ENCODE measurements around the gene NRXN3. TPM values are rescaled to one million over a fixed set of nuclear protein-coding genes. Genes with fewer than 3 reads are reported as not detected.

NRXN3 gene
- total and polyA plus RNA-seq, 2 experiments from 2014 or later: 0.69 to 1.5 TPM

DNA sequence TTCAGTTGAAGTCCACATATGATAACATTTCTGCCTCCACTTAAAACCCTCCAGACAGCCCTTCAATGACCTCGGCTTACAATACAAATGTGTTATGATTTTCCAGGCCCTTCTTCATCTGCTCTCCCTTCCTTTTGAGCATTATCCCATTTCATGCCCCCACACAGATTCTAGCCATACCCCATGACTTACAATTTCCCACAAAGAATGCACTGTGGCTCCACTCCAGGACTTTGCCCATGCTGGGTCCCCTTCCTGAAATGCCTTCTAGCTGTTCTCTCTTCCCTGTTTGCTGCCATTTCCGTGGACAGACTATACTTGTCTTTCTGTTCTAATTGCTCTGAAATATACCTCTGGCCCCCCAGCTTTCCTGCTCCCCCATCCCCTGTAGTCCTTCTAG is 1078.0 kb downstream of the NRXN3 start:
- DNase-seq (ENCODE audit: low read depth in 1 of 2, low spot score in 1 of 2): no peak
- H3K27ac ChIP-seq: no peak overlapping the region
- H3K4me3 ChIP-seq: no peak overlapping the region
- TF ChIP-seq CTCF (IDR thresholded peaks at IDR 0.05; ENCODE audit: low read depth, low read length): no peak
- H3K27me3 ChIP-seq: no peaks in the 10 kb centered on the region
- H3K36me3 ChIP-seq: no peaks in the 10 kb centered on the region
- no peaks in the 10 kb centered on the region for H3K9me3 ChIP-seq (ENCODE audit: low read depth)
- H3K4me1 ChIP-seq (ENCODE audit: low read depth): no peaks in the 10 kb centered on the region

DNA sequence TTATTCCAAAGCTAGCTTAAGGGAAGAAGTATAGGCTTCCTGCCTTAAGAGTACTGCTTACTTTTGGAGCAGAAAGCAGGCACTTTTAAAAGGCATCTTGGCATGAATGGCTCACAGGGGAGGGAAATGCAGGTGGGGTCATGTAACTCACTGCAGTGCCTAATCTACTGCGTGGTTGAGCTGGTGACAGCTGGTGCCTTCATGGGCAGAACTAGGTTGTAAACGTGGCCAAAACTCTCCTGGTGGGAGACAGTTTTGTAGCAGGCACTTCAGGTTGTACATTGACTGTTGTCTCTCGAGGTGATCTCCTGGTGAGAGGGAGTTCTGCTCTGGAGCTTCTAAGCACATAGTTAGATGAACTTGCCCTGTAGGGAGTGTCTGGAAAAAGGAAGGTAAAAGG is 1078.6 kb downstream of the NRXN3 start:
- no peaks in the 10 kb centered on the region for H3K27me3 ChIP-seq
- no peaks in the 10 kb centered on the region for H3K4me1 ChIP-seq (ENCODE audit: low read depth)
- H3K9me3 ChIP-seq (ENCODE audit: low read depth): no peaks in the 10 kb centered on the region
- no peak overlapping the region for H3K4me3 ChIP-seq
- DNase-seq (ENCODE audit: low read depth in 1 of 2, low spot score in 1 of 2): no peak
- H3K27ac ChIP-seq: no peak overlapping the region
- TF ChIP-seq CTCF (IDR thresholded peaks at IDR 0.05; ENCODE audit: low read depth, low read length): no peak
- no peaks in the 10 kb centered on the region for H3K36me3 ChIP-seq

DNA sequence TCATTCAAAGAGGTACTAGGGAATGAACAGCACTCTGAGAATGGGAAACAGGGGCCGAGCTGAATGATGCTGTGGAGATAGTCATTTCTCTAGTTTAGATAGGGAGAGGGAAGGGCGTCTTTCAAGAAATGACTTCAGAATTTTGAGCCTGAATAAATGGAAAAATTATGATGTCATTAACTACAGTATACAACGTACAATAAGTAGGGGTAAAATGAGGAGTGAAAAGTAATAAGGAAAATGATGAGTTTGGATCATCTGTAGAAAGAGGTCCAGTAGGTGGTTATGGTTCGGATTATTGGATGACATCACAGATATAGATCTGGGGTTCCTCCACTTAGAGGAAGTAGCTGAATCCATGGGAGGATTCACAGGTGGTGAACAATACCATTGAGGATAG is 1081.1 kb downstream of the NRXN3 start:
- no peaks in the 10 kb centered on the region for H3K27me3 ChIP-seq
- H3K4me1 ChIP-seq (ENCODE audit: low read depth): no peaks in the 10 kb centered on the region
- H3K4me3 ChIP-seq: no peak overlapping the region
- no peaks in the 10 kb centered on the region for H3K9me3 ChIP-seq (ENCODE audit: low read depth)
- no peak overlapping the region for H3K27ac ChIP-seq
- DNase-seq (ENCODE audit: low read depth in 1 of 2, low spot score in 1 of 2): no peak
- no peaks in the 10 kb centered on the region for H3K36me3 ChIP-seq
- TF ChIP-seq CTCF (IDR thresholded peaks at IDR 0.05; ENCODE audit: low read depth, low read length): no peak

DNA sequence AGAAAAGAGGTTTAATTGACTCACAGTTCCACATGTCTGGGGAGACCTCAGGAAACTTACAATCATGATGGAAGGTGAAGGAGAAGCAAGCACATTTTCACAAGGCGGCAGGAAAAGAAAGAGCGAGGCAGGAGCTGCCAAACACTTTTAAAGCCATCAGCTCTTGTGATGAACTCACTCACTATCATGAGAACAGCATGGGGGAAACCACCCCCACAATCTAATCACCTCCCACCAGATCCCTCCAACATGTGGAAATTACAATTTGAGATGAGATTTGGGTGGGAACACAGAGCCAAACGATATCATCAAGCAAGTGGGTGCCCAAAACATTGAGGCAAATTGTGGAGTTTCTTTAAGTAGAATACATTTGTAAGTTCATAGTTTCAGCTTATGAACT is 1083.4 kb downstream of the NRXN3 start:
- no peak for TF ChIP-seq CTCF (IDR thresholded peaks at IDR 0.05; ENCODE audit: low read depth, low read length)
- no peaks in the 10 kb centered on the region for H3K9me3 ChIP-seq (ENCODE audit: low read depth)
- DNase-seq (ENCODE audit: low read depth in 1 of 2, low spot score in 1 of 2): no peak

DNA sequence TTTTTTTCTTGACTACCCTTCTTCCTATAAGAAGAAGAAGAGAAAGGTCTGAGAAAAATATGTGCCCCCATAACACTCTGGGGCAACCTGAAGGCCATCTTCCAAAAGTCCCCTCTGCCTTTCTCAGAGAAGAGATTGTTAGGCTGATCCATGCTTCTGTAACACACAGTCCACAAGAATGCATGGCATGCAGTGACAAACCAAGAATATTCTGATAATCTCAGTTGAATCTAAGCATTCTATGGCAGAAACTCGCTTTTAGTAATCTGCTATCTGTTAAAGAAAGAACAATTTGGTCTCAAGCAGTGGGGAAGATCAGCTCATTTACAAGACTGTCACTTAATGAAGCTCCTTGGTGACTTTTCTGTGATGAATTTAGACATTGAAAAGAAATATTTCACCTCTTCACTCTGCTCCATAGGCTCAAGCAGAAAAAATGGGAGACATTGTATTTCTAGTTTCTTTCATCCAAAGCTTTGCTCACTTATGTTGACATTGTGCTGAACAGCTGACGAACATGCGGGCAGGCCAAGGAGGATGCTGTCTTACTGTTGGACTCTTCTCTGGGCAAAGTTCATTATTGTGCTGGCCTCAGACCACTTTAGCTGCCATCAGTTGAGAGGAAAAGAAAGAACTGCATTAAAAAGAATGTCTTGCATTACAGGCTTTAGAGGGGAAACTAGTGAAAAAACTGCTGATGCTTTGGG is 1084.0 kb downstream of the NRXN3 start:
- TF ChIP-seq CTCF (IDR thresholded peaks at IDR 0.05; ENCODE audit: low read depth, low read length): no peak
- H3K4me3 ChIP-seq: no peak overlapping the region
- no peaks in the 10 kb centered on the region for H3K36me3 ChIP-seq
- H3K27me3 ChIP-seq: no peaks in the 10 kb centered on the region
- no peaks in the 10 kb centered on the region for H3K4me1 ChIP-seq (ENCODE audit: low read depth)
- DNase-seq (ENCODE audit: low read depth in 1 of 2, low spot score in 1 of 2): peak in 1 of 2 donors; percentile 10
- H3K9me3 ChIP-seq (ENCODE audit: low read depth): no peaks in the 10 kb centered on the region
- H3K27ac ChIP-seq: no peak overlapping the region

More for the DNA sequence above, 1083.4 kb downstream of the NRXN3 start:
- no peaks in the 10 kb centered on the region for H3K4me1 ChIP-seq (ENCODE audit: low read depth)
- H3K27me3 ChIP-seq: no peaks in the 10 kb centered on the region
- H3K36me3 ChIP-seq: no peaks in the 10 kb centered on the region
- no peak overlapping the region for H3K27ac ChIP-seq
- H3K4me3 ChIP-seq: no peak overlapping the region

Data from cardiac muscle cell (in vitro differentiated cells and primary cell).